SK-N-SH (cell line): ENCODE results near the gene CA9. TPM values are rescaled to one million over a fixed set of nuclear protein-coding genes. Genes with fewer than 3 reads are reported as not detected.
A peak's percentile ranks its signal among the peaks of the same experiment; 100 is the strongest.

Experiments used
- CTCF ChIA-PET: fragments of 300-600, 350-600 bp; formaldehyde crosslinking; extraction: SDS; loops from one replicate; lab custom pipeline; 2021; lab: Yijun Ruan, JAX
- POLR2A ChIA-PET: fragments of 350-600 bp; sonication (Branson Sonifier 250); formaldehyde crosslinking; extraction: SDS; loops from one replicate; lab custom pipeline; 2020; ENCODE audit warnings: antibody characterized with exemption, inconsistent platforms; lab: Yijun Ruan, JAX
- DNase-seq: peaks from one replicate; pipeline ENCODE4 v3.0.0; 2012
- H2AFZ ChIP-seq: fragments of 200-600 bp; sonication (generic); 2 replicates; pipeline ENCODE4 v1.8.1; 2016; ENCODE audit warnings: antibody characterized with exemption, mild to moderate bottlenecking, low read depth
- H3F3A ChIP-seq: fragments of 200-600 bp; sonication (generic); replicated peaks from 2 replicates; pipeline ENCODE3; 2016; ENCODE audit warnings: antibody characterized with exemption, mild to moderate bottlenecking; ENCODE audit not compliant: insufficient read depth
- H3K27ac ChIP-seq, 2 experiments: fragments of 200-500 bp in 1 of 2; fragments of 200-600 bp in 1 of 2; sonication (Bioruptor generic) in 1 of 2; sonication (generic), shearing (Covaris generic) in 1 of 2; 2 replicates each; pipeline versions ENCODE4 v1.5.1 to v1.6.1; 2014 to 2016; ENCODE audit warnings: low read depth in 2 of 2, inconsistent platforms in 1 of 2, low read length in 1 of 2, mild to moderate bottlenecking in 1 of 2, mixed read lengths in 1 of 2
- H3K27me3 ChIP-seq: fragments of 200-600 bp; sonication (generic), shearing (Covaris generic); 2 replicates; pipeline ENCODE4 v1.6.1; 2016; ENCODE audit warnings: mixed run types; ENCODE audit not compliant: insufficient read depth
- H3K36me3 ChIP-seq, 2 experiments: fragments of 200-500 bp in 1 of 2; fragments of 200-600 bp in 1 of 2; sonication (Bioruptor generic) in 1 of 2; sonication (generic) in 1 of 2; replicated peaks in 1 of 2; 2 replicates each; pipeline versions ENCODE3 to v1.5.1; 2014 to 2016; ENCODE audit warnings: low read length in 1 of 2, mild to moderate bottlenecking in 1 of 2; ENCODE audit not compliant: insufficient read depth in 2 of 2, control insufficient read depth in 1 of 2
- H3K4me1 ChIP-seq, 2 experiments: fragments of 200-500 bp in 1 of 2; fragments of 200-600 bp in 1 of 2; sonication (Bioruptor generic) in 1 of 2; sonication (generic), shearing (Covaris generic) in 1 of 2; 2 replicates each; pipeline versions ENCODE4 v1.5.1 to v1.6.1; 2014 to 2016; ENCODE audit warnings: low read depth in 1 of 2, low read length in 1 of 2, mixed run types in 1 of 2; ENCODE audit not compliant: insufficient read depth in 2 of 2, control insufficient read depth in 1 of 2
- H3K4me2 ChIP-seq: fragments of 200-600 bp; sonication (generic), shearing (Covaris generic); 2 replicates; pipeline ENCODE4 v1.6.1; 2017; ENCODE audit warnings: mixed run types
- H3K4me3 ChIP-seq, 2 experiments: fragments of 200-500 bp in 1 of 2; fragments of 200-600 bp in 1 of 2; sonication (Bioruptor generic) in 1 of 2; sonication (generic), shearing (Covaris generic) in 1 of 2; 2 replicates each; pipeline versions ENCODE4 v1.5.1 to v1.8.1; 2014 to 2016; ENCODE audit warnings: low read depth in 2 of 2, inconsistent platforms in 1 of 2, low read length in 1 of 2, mild to moderate bottlenecking in 1 of 2, mixed read lengths in 1 of 2, moderate library complexity in 1 of 2
- H3K79me2 ChIP-seq: fragments of 200-600 bp; sonication (generic); 2 replicates; pipeline ENCODE4 v1.8.1; 2017; ENCODE audit warnings: mild to moderate bottlenecking; ENCODE audit not compliant: insufficient read depth
- H3K9ac ChIP-seq: fragments of 200-600 bp; sonication (generic); 2 replicates; pipeline ENCODE4 v1.6.1; 2017; ENCODE audit warnings: mixed run types
- H3K9me2 ChIP-seq: fragments of 200-600 bp; sonication (generic); 2 replicates; pipeline ENCODE4 v1.6.1; 2017; ENCODE audit warnings: mixed run types
- H3K9me3 ChIP-seq: fragments of 200-600 bp; sonication (generic); 2 replicates; pipeline ENCODE4 v1.6.1; 2017; ENCODE audit warnings: mixed run types, mild to moderate bottlenecking, moderate library complexity
- H4K20me1 ChIP-seq: fragments of 200-600 bp; sonication (generic); 2 replicates; pipeline ENCODE4 v1.6.1; 2017; ENCODE audit warnings: mild to moderate bottlenecking, mixed run types; ENCODE audit not compliant: insufficient read depth
- ELF1 ChIP-seq: IDR thresholded peaks from 2 replicates; pipeline ENCODE4 v1.4.0; 2012
- EP300 ChIP-seq, 2 experiments: IDR thresholded peaks; 2 replicates each; pipeline versions ENCODE4 v1.4.0 to v1.6.1; 2012; ENCODE audit warnings: borderline replicate concordance in 1 of 2, low read depth in 1 of 2, low read length in 1 of 2
- EZH2phosphoT487 ChIP-seq: fragments of 200-600 bp; sonication (generic); IDR thresholded peaks from 2 replicates; pipeline ENCODE4 v1.6.1; 2017; ENCODE audit warnings: low read depth, mixed run types, mild to moderate bottlenecking, antibody characterized with exemption, moderate library complexity, borderline replicate concordance
- GABPA ChIP-seq: IDR thresholded peaks from 2 replicates; pipeline ENCODE4 v1.4.0; 2012; ENCODE audit warnings: low read depth, mild to moderate bottlenecking
- JUND ChIP-seq: IDR thresholded peaks from 2 replicates; pipeline ENCODE4 v1.4.0; 2012
- MEF2A ChIP-seq: IDR thresholded peaks from 2 replicates; pipeline ENCODE4 v1.4.0; 2012; ENCODE audit warnings: low read depth, borderline replicate concordance
- MXI1 ChIP-seq: IDR thresholded peaks from 2 replicates; pipeline ENCODE4 v1.6.1; 2012; ENCODE audit warnings: mild to moderate bottlenecking, low read depth, low read length, improper control_type of control experiment
- NFIC ChIP-seq: IDR thresholded peaks from 2 replicates; pipeline ENCODE4 v1.4.0; 2012; ENCODE audit warnings: borderline replicate concordance
- NRF1 ChIP-seq: IDR thresholded peaks from 2 replicates; pipeline ENCODE4 v1.6.1; 2012; ENCODE audit warnings: low read depth, mild to moderate bottlenecking, low read length
- PBX3 ChIP-seq: IDR thresholded peaks from 2 replicates; pipeline ENCODE4; 2012
- RAD21 ChIP-seq: IDR thresholded peaks from 2 replicates; pipeline ENCODE4 v1.6.1; 2012; ENCODE audit warnings: mild to moderate bottlenecking, low read length
- RCOR1 ChIP-seq: fragments of 150-350 bp; IDR thresholded peaks from 2 replicates; pipeline ENCODE4 v1.6.1; 2017; ENCODE audit warnings: antibody characterized with exemption, low read length
- RFX5 ChIP-seq: IDR thresholded peaks from 2 replicates; pipeline ENCODE4 v1.6.1; 2012; ENCODE audit warnings: mild to moderate bottlenecking, improper control_type of control experiment, low read length
- RXRA ChIP-seq: IDR thresholded peaks from 2 replicates; pipeline ENCODE4 v1.4.0; 2012; ENCODE audit warnings: low read depth, mild to moderate bottlenecking, borderline replicate concordance
- SMC3 ChIP-seq: IDR thresholded peaks from 2 replicates; pipeline ENCODE4 v1.6.1; 2012; ENCODE audit warnings: low read depth, low read length, improper control_type of control experiment
- USF2 ChIP-seq: fragments of 150-350 bp; IDR thresholded peaks from 2 replicates; pipeline ENCODE4 v1.6.1; 2017; ENCODE audit warnings: antibody characterized with exemption, low read length, low read depth, borderline replicate concordance
- YY1 ChIP-seq: IDR thresholded peaks from 2 replicates; pipeline ENCODE4 v1.4.0; 2012; ENCODE audit warnings: low read depth, mild to moderate bottlenecking
- WGBS: methylation state at CpG from one replicate; pipeline ENCODE4 v1.1.6; 2017; ENCODE audit warnings: low lambda C conversion rate; 5-methylcytosine and 5-hydroxymethylcytosine counted together
- polyA plus RNA-seq, 3 experiments: library from polyadenylated mRNA; depleted of rRNA; stranded (reverse); fragments of >200 nt; gene quantifications; 2 replicates each; pipeline ENCODE4 v1.2.3, GENCODE V29; 2012
- TF ChIP-seq, protein P1 (sequence below): fragments of 150-350 bp; IDR thresholded peaks from 2 replicates; pipeline ENCODE4 v1.6.1; 2016; ENCODE audit warnings: mild to moderate bottlenecking, low read depth, low read length
- TF ChIP-seq, protein P2 (sequence below): fragments of 200-600 bp; sonication (generic); IDR thresholded peaks from 2 replicates; pipeline ENCODE4 v1.6.1; 2017; ENCODE audit warnings: antibody characterized with exemption, mild to moderate bottlenecking, moderate library complexity

The CA9 gene
- polyA plus RNA-seq, 1 of the 3 experiments (the other 2 are of a cell fraction): 1.4 TPM

GRCh38 chr9:35659340-35659739 is 14.4 kb upstream of the CA9 start:
- CTCF ChIA-PET: interaction anchor here (0.7 to 6.0 kb wide), 24 partner anchors 8 to 131 kb away, joined by 3 to 86 read pairs (median 6); partner anchors contain the start of genes CA9, CREB3, TLN1 and TPM2
- no peaks in the 10 kb centered on the region for H3K9me2 ChIP-seq
- TF ChIP-seq PBX3 (no peak), ELF1 (no peak), NFIC (no peak), EP300 (IDR thresholded peaks at IDR 0.05; ENCODE audit: borderline replicate concordance in 1 of 2, low read depth in 1 of 2, low read length in 1 of 2) (no peak), RFX5 (no peak), RXRA (no peak), JUND (no peak), RCOR1 (no peak), MXI1 (no peak), MEF2A (no peak), GABPA (no peak), RAD21 (no peak)
- TF ChIP-seq, protein P1, sequence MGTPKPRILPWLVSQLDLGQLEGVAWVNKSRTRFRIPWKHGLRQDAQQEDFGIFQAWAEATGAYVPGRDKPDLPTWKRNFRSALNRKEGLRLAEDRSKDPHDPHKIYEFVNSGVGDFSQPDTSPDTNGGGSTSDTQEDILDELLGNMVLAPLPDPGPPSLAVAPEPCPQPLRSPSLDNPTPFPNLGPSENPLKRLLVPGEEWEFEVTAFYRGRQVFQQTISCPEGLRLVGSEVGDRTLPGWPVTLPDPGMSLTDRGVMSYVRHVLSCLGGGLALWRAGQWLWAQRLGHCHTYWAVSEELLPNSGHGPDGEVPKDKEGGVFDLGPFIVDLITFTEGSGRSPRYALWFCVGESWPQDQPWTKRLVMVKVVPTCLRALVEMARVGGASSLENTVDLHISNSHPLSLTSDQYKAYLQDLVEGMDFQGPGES: no peak
- peaks cover 0 to 11% of the 10 kb centered on the region in 2 experiments for H3K36me3 ChIP-seq
- H3K9ac ChIP-seq: peak overlapping the region; percentile 88
- peaks cover 0 to 19% of the 10 kb centered on the region in 2 experiments; a peak in 1 of 4 replicates for H3K4me1 ChIP-seq
- H3K27me3 ChIP-seq: no peaks in the 10 kb centered on the region
- H3F3A ChIP-seq: peaks cover 30% of the 10 kb centered on the region
- no peak overlapping the region for H2AFZ ChIP-seq
- no peaks in the 10 kb centered on the region for H3K9me3 ChIP-seq
- peak overlapping the region; percentile 97 to 98; a peak in 2 of 4 replicates for H3K27ac ChIP-seq
- H4K20me1 ChIP-seq: no peaks in the 10 kb centered on the region
- no peak for DNase-seq
- H3K79me2 ChIP-seq: peaks cover 30% of the 10 kb centered on the region
- POLR2A ChIA-PET: interaction anchor here (1.3 to 3.8 kb wide), 3 partner anchors 12 to 73 kb away, joined by 4 to 20 read pairs (median 11); partner anchors contain the start of genes CREB3 and TLN1
- H3K4me2 ChIP-seq: peak overlapping the region; percentile 80
- WGBS: 87% methylated on average over 3 of the region's 3 CpGs
- peak overlapping the region; percentile 70 to 82; a peak in 3 of 4 replicates for H3K4me3 ChIP-seq

- H3F3A ChIP-seq: peaks cover 36% of the 10 kb centered on the region
- POLR2A ChIA-PET: interaction anchor here (1.1 kb wide), 1 partner anchor 71 kb away, joined by 3 read pairs; the partner anchor contains the start of genes CREB3 and TLN1
- peaks cover 36% of the 10 kb centered on the region for H3K79me2 ChIP-seq
- WGBS: 79% methylated on average over 9 of the region's 9 CpGs
- H3K9ac ChIP-seq: no peak overlapping the region
- peaks cover 0 to 25% of the 10 kb centered on the region in 2 experiments; a peak in 1 of 4 replicates for H3K4me1 ChIP-seq
- DNase-seq: no peak
- no peak overlapping the region for H3K4me3 ChIP-seq
- no peak overlapping the region for H2AFZ ChIP-seq
- no peaks in the 10 kb centered on the region for H4K20me1 ChIP-seq
- H3K27me3 ChIP-seq: no peaks in the 10 kb centered on the region
- no peaks in the 10 kb centered on the region for H3K9me3 ChIP-seq
- peaks cover 0 to 11% of the 10 kb centered on the region in 2 experiments for H3K36me3 ChIP-seq
- CTCF ChIA-PET: interaction anchor here (0.7 to 4.2 kb wide), 9 partner anchors 12 to 361 kb away, joined by 3 to 19 read pairs (median 4); partner anchors contain the start of genes CA9, CREB3 and TLN1
- H3K27ac ChIP-seq: peak overlapping the region in 1 of 2 experiments; percentile 22; a peak in 2 of 4 replicates
- no peak overlapping the region for H3K4me2 ChIP-seq
- no peaks in the 10 kb centered on the region for H3K9me2 ChIP-seq
- TF ChIP-seq, protein P1: no peak
- TF ChIP-seq SMC3 (peak; percentile 33), NRF1 (no peak), USF2 (no peak), EZH2phosphoT487 (no peak), RXRA (no peak), RAD21 (peak; percentile 53), PBX3 (no peak), GABPA (no peak), YY1 (no peak)
- TF ChIP-seq, protein P2, sequence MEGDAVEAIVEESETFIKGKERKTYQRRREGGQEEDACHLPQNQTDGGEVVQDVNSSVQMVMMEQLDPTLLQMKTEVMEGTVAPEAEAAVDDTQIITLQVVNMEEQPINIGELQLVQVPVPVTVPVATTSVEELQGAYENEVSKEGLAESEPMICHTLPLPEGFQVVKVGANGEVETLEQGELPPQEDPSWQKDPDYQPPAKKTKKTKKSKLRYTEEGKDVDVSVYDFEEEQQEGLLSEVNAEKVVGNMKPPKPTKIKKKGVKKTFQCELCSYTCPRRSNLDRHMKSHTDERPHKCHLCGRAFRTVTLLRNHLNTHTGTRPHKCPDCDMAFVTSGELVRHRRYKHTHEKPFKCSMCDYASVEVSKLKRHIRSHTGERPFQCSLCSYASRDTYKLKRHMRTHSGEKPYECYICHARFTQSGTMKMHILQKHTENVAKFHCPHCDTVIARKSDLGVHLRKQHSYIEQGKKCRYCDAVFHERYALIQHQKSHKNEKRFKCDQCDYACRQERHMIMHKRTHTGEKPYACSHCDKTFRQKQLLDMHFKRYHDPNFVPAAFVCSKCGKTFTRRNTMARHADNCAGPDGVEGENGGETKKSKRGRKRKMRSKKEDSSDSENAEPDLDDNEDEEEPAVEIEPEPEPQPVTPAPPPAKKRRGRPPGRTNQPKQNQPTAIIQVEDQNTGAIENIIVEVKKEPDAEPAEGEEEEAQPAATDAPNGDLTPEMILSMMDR: peak; percentile 53
These were observed 12.7 kb upstream of the CA9 start for GRCh38 chr9:35660966-35661415.
